NCI-H128 (cell line): ENCODE measurements around the gene SUSD1.
"Not testable (repeated sequence)": the region's sequence is repeated elsewhere in the genome, so short reads cannot be mapped to it uniquely, and the experiment has no call there.

Experiments used
- DNase-seq: peaks from one replicate; lab custom pipeline; 2025; ENCODE audit not compliant: unreplicated experiment; lab: John Stamatoyannopoulos, UW

Gene SUSD1

DNA sequence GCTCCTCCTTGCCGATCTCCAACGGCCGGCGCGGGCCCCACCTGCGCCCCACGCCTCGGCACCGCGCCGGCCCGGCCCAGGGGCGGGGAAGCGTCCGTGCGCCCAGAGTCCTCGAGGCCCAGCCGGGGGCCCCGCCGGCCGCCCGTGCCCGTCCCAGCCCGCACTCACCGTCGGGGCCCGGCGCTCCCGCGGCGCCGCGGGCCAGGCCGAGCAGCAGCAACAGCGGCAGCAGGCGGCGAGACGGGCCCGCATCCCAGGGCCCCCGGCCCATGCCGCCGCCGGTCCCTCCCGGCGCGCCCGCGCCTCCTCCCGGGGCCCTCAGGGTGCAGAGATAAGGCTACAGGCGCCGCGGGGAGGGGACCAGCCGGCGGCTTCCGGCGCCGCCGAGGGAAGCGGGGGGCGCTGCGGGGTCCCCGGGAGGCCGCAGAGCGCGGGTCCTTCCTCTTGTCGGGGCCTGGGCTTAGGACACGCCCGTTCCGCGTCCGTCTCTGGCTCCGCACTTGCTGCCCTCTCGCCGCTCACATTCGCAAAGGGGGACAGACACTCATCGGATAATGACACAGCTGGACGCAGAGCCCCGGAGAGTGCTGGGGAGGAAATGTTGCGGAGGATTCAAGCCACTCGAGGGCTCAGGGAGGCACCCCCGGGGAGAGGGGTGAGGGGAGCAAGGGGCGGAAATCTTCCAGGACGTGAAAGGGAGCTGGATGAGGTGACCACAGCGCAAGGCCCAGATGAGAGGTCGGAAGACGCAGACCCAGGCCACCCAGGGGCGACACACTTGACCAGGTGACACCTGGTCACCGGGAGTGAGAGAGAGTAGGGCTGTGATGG lies at the start of gene SUSD1:
Gene SUSD1, minus strand, starts transcription at position 333 of the 831 bp plus-strand sequence. Its CDS starts 62 bp downstream, at position 271.
- DNase-seq, result no peak

DNA sequence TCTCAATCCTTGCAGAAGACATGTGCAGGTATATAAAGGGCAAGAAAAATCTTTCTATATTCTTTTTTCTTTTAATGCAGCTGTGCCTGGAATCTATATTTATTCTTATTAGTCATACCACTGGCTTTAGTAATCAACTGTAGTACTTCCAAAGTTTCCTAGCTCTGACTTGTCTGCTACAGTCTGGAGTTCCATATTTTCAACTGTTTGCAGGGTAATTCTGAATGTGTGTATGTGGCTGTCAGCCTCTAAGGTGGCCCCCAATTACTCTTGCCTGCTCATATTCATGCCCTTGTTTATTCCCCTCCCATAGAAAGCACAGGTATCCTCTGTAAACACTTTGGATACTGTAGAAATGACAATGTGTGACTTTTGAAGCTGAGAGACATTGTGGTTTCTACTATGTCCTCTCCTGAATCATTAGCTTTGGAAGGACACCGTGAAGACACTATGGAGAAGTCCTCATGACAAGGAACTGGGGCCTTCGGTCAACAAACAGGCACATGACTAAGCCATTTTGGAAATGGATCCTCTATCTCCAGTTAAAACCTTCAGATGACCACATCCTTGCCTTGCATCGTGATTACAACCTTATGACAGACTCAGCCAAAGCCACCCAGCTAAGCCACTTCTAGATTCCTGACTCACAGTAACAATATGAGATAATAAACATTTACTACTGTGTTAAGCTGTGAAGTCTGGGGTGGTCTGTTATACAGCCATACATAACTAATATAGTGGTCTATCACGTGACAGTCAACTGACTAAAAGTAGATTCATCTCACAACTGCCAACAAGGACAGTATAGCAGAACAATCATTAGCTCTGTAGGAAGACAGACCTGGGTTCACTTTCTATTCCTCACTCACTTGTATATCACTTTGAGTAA lies 49.5 kb upstream of the SUSD1 start:
- no peak for DNase-seq

DNA sequence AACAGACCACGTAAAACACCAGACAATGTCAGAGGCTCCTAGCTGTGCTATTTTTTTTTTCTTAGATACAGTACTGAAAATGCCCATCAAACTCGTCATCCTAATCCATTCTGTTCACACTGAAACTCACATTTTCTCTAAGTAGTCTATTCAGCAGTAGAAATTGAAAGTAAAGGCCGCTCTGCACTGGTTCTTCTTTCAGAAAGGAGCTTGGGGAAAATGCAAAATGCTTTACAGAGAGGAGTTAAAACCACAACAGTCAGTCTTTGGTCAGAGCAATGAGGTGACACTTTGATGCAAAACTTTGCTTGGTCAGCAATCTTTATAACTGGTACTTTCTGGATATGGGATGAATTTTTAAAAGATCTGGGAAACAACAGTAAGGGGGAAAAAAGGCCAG lies 43.8 kb upstream of the SUSD1 start:
- no peak for DNase-seq

DNA sequence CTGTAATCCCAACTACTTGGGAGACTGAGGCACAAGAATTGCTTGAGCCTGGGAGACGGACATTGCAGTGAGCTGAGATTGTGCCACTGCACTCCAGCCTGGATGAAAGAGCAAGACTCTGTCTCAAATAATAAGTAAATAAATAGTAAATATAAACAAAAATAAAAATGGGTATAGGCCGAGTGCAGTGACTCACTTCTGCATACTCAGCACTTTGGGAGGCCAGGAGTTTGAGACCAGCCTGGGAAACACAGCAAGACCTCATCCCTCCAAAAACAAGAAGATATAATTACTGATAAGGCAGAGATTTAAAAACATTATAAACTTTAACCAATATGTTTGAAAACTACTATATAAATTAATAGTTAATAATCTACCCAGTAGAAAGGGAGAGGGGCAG lies 37.8 kb upstream of the SUSD1 start:
- DNase-seq, result no peak

DNA sequence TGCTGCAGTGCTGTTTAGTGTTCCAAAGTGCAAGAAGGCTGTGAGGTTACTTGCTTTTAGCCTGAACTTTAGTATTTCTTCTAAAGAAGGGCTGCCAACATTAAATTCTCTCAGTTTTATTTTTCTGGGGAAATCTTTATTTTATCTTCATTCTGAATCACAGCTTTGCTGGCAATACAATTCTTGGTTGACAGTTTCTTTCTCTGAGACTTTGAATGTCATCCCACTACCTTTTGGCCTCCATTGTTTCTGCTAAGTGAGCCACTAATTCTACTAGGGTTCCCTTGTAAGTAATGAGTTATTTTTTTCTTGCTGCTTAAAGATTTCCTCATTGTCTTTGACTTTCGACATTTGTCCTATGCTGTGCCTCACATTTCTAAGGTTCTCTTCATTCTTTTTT lies 32.4 kb upstream of the SUSD1 start:
- no peak for DNase-seq

DNA sequence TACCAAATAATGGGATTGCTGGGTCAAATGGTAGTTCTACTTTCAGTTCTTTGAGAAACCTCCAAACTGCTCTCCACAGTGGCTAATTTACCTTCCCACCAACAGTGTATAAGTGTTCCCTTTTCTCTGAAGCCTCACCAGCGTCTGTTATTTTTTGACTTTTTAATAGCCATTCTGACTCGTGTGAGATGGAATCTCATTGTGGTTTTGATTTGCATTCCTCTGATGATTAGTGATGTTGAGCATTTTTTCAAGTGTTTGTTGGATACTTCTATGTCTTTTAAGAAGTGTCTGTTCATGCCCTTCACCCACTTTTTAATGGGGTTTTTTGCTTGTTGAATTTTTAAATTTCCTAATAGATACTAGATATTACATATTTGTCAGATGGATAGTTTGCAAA lies 28.4 kb upstream of the SUSD1 start:
- DNase-seq, result no peak

DNA sequence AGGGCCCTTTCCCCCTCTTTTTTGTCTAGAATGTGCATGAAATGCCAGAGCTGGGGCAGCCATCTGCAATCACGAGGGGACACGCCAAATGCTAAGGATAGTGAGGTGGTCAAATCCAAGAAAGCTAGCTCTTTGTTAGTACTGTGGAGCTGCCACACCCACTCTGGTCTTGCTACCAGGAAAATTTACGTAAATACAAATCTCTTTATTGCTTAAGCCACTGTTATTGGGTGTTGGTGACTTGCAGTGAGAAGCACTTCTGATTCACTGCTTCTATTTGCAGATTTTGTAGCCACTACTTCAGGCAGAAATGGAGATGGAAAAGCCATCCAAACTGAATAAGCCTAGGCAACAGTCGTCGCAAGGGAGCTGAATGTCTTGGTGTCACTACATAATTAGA lies 25.6 kb upstream of the SUSD1 start:
- DNase-seq, result no peak

DNA sequence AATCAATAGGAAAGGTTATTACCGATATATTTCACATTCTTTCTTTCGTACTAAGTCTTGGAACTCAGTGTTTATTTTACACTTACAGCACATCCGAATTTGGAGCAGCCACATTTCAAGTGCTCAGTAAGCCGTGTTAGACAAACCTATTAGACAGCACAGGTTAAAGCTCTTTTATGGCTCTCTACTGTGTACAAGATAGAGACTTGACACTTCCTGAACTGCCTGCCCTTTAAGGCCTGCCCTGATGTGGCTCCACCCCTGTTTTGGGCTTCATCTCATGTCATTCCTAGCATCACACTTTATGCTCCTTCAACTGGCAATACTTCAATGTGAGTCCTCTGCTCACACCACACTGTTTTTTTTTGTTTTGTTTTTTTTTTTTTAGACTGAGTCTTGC lies 23.5 kb upstream of the SUSD1 start:
- no peak for DNase-seq

DNA sequence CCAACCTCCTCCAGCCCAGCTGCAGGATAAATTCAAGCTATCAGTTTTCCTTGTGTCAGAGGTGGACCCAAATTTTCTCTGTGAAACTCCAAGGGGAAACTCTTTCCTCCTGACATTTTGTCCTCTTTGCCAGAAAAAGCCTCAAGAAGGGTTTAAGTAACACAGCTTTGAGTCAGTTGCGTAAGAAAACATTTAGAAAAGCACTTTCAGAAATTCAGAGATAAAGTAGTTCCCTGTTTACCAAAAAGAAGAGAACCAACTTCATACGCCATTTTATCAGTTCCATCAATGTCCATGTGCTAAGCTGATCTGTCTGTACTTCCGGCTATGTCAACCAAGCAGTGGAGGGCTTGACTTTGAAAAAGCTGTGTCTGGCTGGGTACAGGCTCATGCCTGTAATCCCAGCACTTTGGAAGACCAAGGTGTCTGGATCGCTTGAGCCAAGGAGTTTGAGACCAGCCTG lies 19.9 kb upstream of the SUSD1 start:
- no peak for DNase-seq

DNA sequence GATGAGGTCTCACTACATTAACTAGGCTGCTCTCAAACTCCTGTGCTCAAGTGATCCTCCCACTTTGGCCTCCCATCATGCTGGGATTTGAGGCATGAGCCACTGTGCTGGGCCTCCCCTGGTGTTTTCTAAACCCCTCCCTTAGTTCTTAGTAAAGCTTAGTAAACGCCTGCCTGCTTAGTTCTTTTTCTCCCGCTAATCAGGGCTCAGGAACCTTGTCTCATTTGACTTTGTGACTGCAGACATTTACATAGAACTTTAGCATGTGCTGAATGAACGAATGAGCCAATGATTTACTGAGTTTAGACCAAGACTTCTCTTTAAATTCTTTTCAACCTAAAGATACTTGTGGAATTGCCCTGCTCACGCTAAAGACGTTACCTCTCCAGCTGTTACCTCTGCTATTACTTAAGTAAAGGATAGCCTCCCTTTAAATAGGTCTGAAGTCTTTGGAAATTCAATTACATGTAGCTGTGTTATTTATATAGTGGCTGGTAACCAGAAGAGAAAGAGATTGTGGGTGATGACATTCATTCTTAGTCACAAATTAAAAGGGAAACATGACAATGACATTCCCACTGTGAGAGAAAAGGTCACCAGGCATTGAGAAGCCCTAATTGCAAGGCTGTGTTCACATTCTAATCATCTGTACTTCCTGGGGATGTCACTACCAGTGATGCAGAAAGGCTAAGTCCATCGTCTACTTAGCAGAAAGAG lies 18.6 kb upstream of the SUSD1 start:
- DNase-seq, result no peak

DNA sequence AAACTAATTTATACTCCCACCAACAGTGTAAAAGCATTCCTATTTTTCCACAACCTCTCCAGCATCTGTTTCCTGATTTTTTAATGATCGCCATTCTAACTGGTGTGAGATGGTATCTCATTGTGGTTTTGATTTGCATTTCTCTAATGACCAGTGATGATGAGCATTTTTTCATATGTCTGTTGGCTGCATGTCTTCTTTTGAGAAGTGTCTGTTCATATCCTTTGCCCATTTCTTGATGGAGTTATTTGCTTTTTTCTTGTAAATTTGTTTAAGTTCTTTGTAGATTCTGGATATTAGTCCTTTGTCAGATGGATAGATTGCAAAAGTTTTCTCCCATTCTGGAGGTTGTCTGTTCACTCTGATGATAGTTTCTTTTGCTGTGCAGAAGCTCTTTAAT lies 15.2 kb upstream of the SUSD1 start:
- DNase-seq, result not testable (repeated sequence)

DNA sequence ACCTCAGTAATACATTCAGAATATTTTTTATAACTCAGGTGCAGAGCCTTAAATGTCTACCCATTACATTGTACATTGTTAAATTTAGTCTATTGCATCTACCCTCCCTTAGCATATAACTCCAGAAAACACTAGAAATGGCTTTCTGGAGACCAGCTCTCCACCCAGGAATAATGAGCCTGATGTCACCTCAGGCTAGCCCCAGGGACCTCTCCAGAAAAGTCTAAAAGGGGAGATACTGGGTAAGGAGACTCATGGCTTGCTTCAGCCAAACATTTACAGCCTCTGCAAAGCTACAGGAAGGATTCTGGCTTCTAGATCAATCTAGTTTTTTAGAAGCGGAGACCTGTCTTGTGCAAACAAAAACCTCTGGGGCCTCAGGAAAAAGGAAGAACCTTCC lies 13.8 kb upstream of the SUSD1 start:
- DNase-seq, result no peak

DNA sequence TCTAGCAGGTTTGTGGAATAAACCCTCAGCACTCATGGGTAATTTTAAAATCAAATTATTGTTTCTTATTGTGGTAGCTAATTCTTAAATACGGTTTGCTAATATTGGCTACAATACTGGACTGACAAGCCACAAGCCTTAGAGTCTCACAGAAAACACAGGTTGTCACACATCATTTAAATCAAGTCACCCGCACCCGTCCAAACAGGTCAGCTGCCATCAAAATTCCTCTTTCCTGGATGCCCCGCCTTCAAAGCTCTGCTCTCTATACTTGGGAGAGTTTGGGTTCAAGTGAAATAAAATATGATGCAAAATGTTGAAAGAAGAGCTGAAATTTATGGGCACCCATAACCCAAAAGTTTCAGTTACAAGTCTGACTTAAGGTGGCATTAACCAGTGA lies 12.3 kb upstream of the SUSD1 start:
- DNase-seq, result no peak

DNA sequence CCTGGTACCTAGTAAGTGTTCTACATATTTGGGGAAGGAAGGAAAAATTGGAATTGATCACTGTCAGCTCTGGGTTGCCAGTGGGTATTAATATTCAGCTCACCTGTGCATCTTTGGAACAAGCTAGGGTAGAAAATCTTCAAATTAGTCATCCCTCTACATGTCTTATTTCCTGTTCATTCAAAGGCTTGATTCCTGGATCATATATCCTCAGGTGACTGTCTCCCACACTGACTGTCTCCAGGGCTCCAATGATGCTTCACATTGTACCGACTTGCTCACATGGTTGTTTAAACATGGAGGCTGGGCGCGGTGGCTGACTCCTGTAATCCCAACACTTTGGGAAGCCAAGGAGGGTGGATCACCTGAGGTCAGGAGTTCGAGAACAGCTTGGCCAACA lies 11.6 kb upstream of the SUSD1 start:
- no peak for DNase-seq

DNA sequence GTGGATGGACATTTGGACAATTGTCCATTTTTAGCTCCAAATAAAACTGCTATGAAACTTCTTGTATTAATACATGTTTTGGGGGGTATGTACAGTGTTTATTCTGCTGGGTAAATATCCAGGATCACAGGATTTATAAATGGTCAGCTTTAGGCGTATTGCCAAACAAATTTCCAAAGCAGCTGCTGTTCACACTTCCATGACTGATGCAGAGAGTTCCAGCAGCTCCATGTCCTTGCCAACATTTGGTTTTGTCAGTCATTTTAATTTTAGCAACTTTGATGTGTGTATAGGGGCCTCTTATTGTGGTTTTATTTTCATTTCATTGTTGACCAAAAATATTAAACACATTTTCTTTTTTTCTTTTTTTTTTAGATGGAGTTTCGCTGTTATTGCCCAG lies 9.8 kb upstream of the SUSD1 start:
- DNase-seq, result no peak

DNA sequence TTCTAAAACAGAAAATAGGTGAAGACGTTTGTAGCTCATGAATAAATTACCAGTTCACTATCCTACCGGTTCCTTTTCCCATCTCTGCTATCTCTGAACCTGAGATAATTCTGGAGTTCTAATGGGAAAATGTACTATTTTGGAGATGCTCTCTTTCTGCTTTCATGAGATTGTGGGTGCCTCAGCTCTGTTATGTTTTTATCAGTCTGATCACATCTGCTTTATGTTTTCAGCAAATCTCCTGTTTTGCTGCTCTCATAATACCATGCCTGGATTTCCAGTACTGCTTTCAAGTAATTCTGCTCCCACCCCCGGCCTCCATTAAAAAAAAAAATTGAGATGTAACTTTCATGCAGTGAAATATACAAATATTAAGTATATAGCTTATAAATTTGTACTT lies 9.1 kb upstream of the SUSD1 start:
- DNase-seq, result no peak

DNA sequence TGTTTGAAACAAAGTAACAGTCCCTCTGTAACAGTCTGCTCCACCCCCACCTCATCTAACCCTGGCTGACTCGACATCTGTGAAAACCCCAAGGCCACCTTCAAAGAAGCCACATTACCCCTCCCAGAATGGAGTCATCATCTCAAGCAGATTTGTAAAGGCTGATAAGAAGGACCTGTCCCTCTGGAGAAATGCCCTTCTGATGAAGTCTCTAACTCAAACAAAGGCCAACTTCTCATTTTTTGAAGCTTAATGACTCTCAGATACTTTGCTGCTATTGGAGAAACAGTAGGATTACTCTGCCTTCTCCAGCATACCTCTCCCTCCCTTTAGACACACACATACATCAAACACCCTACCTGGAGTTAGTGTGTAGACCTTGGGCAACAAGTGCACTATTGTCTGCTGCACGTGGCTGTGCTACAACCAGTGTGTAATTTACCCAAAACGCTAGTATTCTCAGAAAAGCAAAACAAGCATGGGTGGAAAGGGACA lies 5.3 kb upstream of the SUSD1 start:
- DNase-seq, result no peak

DNA sequence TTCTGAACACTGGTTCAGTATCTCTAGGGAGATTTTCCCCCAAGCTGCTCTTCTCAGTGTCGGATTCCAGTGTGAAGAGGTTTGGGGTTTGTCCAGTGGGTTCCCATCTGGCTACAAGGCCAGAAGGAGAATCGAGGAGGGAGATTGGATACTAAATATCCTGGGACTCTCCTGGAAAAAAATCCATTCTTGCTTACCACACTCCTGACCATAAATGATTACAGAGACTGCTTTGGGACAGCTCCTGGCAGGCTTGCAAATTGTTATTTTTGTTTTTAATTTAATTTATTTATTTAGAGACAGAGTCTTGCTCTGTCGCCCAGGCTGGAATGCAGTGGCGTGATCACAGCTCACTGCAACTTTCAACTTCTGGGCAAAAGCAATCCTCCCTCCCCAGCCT lies 4.7 kb upstream of the SUSD1 start:
- no peak for DNase-seq

DNA sequence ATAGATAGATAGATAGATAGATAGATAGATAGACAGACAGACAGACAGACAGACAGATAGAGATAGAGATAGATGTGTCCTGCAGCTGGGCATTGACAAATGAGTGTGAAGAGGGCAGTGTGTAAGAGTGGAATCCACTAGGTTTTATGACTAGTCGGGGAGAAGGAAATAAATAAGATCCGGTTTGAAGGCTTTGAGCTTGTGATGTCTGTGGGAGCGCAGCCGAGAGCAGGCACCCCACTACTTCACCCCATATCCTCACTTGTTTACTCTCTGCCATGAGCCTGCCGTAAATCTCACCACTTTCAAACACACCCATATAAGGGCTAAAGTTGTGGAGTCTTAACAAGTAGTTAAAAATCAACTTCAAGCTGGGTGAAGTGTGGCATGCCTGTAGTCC lies 1.4 kb upstream of the SUSD1 start:
- DNase-seq, result no peak

DNA sequence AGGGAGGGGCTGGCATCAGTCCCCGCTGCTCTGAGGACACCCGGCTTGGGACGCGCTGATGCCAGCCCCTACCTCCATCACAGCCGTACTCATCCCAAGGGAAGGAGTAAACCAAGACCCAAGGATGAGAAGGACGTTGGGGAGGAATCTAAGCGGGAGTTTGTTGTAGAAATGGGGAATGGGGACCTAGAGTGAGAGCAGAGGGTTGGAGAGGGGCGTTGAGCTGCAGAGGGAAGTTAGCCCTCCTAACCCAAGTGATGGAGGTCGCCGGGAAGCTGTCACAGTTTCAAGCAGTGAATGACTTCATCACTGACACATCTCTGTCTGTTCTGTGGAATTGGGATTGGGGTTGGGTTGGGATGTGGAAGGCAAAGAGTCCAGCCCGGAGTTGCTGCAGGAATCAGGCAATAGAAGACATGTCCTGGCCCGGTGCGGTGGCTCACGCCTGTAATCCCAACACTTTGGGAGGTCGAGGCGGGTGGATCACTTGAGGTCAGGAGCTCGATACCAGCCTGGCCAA lies 759 bp upstream of the SUSD1 start:
- DNase-seq, result no peak
